ENCODE measurements around the gene CACNA1I. TPM values are rescaled to one million over a fixed set of nuclear protein-coding genes. Genes with fewer than 3 reads are reported as not detected.

CACNA1I gene
- total RNA-seq, 2 experiments from 2014 or later = 17.3 to 19.0 TPM

DNA sequence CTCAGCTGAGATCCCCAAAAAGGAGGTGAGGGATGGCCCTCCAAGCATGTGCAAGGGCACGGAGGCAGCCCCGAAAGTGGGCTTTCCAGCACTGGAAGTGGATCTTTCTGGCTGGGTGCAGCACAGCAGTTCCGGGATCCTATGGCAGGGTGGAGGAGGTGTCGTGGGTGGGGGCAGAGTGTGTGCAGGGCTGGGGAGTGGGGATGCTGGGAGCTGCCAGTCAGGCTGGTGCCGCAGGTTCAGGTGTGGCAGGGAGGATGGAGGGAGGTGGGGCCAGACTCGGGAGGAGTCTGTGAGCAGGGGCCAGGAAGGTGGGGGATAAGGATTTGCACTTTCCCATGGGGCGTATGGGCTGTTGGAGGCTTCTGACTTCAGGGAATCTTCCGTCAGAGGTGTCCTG is 60.2 kb downstream of the CACNA1I start:
- no peak for DNase-seq
- POLR2A ChIA-PET = no interaction called here
- Mint-ChIP-seq H3K27me3 (peaks cover 13% of the 10 kb centered on the region), H3K4me3 (no peak overlapping the region), H3K9me3 (no peaks in the 10 kb centered on the region), H3K27ac (no peak overlapping the region), H3K4me1 (peaks cover 19% of the 10 kb centered on the region), H3K36me3 (no peaks in the 10 kb centered on the region)
- no peak for ATAC-seq (ENCODE audit: low read depth)

DNA sequence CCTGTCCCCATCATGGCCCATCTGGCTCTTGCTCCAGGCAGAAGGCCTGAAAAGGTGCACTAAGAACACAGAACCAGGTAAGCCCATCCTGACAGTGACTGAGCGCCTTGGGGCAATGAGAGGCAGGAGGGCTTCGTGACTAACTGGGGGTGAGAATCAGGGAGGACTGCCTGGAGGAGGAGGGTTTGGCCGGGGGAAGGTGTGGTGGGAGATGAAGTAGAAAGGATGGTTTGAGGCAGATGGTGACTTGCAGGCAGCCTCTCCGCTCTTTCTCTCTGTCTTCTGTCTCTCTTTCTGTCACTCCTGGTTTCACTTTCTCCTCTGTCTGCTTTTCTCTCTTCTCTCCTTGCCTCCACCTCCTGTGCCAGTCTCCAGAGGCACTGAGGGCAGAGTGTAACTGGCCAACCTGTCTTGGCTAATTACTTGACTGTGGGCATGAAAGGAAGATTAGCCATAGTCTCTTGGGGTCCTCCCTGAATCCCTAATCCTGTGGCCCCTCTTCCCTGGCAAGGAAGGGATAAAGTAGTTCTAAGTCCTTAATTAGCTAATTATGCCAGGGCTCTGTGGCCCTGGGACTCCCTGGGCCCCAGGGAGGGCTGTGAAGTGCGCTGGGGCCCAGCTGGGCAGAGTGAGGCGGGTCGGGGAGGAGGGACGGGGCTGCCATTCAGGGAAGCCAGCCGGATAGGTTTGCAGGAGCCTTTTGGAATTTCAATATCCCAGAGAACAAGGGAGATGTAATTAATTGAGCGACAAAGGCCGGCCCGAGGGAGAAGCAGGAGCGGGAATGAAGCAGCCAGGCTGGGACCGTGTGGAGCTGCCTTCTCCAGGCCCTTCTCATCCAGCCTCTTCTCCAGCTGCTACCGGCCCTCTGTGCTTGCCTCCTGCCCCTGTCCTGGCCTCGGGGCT is 61.1 kb downstream of the CACNA1I start:
- Mint-ChIP-seq H3K27ac (no peak overlapping the region), H3K9me3 (no peaks in the 10 kb centered on the region), H3K36me3 (no peaks in the 10 kb centered on the region), H3K27me3 (peaks cover 8% of the 10 kb centered on the region), H3K4me1 (peaks cover 16% of the 10 kb centered on the region), H3K4me3 (no peak overlapping the region)
- DNase-seq (no peak), ATAC-seq (ENCODE audit: low read depth) (no peak)
- POLR2A ChIA-PET = interaction anchor here (0.5 kb wide), 1 partner anchor 518 kb away, joined by 6 read pairs; no protein-coding TSS in a partner anchor

GRCh38 chr22:39634530-39635405 is 64.2 kb downstream of the CACNA1I start:
- no peak for DNase-seq
- no peak for ATAC-seq (ENCODE audit: low read depth)
- no peak overlapping the region for H3K27ac Mint-ChIP-seq
- peaks cover 7% of the 10 kb centered on the region for H3K27me3 Mint-ChIP-seq
- H3K9me3 Mint-ChIP-seq = peaks cover 2% of the 10 kb centered on the region
- no peak overlapping the region for H3K4me3 Mint-ChIP-seq
- H3K4me1 Mint-ChIP-seq = peaks cover 10% of the 10 kb centered on the region
- no peaks in the 10 kb centered on the region for H3K36me3 Mint-ChIP-seq
- POLR2A ChIA-PET = no interaction called here

GRCh38 chr22:39635719-39636118 is 65.2 kb downstream of the CACNA1I start:
- H3K27ac Mint-ChIP-seq = no peak overlapping the region
- H3K27me3 Mint-ChIP-seq = peaks cover 14% of the 10 kb centered on the region

DNA sequence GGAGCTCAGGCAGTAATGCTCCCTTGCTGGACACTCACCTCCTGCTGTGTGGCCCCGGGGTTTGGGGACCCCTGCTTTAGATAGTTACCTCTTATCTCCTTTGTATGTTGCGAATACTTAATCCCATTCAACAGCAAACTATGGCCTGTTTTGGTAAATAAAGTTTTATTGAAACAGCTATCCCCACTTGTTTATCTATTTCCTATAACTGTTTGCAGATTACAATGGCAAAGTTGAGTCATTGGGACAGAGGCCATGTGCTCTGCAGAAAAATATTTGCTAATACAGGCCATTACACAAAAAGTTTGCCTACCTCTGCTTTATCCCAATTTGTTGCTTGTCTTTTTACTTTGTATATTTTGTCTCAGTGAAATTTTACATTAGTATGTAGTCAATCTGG is 68.4 kb downstream of the CACNA1I start:
- DNase-seq = no peak
- Mint-ChIP-seq H3K9me3 (peaks cover 4% of the 10 kb centered on the region), H3K4me3 (no peak overlapping the region), H3K27ac (no peak overlapping the region), H3K36me3 (no peaks in the 10 kb centered on the region), H3K4me1 (peaks cover 4% of the 10 kb centered on the region), H3K27me3 (peaks cover 15% of the 10 kb centered on the region)
- ATAC-seq (ENCODE audit: low read depth) = no peak
- POLR2A ChIA-PET = no interaction called here

More at GRCh38 chr22:39635719-39636118, 65.2 kb downstream of the CACNA1I start:
- no peak overlapping the region for H3K4me3 Mint-ChIP-seq
- H3K36me3 Mint-ChIP-seq = no peaks in the 10 kb centered on the region
- ATAC-seq (ENCODE audit: low read depth) (no peak), DNase-seq (no peak)
- peaks cover 4% of the 10 kb centered on the region for H3K9me3 Mint-ChIP-seq
- H3K4me1 Mint-ChIP-seq = peaks cover 10% of the 10 kb centered on the region
- POLR2A ChIA-PET = no interaction called here

GRCh38 chr22:39641660-39642310 is 71.2 kb downstream of the CACNA1I start:
- H3K36me3 Mint-ChIP-seq = no peaks in the 10 kb centered on the region
- H3K4me3 Mint-ChIP-seq = no peak overlapping the region
- no peaks in the 10 kb centered on the region for H3K4me1 Mint-ChIP-seq
- peaks cover 15% of the 10 kb centered on the region for H3K27me3 Mint-ChIP-seq
- no peak for DNase-seq
- H3K9me3 Mint-ChIP-seq = peaks cover 4% of the 10 kb centered on the region
- no peak overlapping the region for H3K27ac Mint-ChIP-seq
- POLR2A ChIA-PET = interaction anchor here (0.6 kb wide), 1 partner anchor 9 kb away, joined by 4 read pairs; no protein-coding TSS in a partner anchor
- no peak for ATAC-seq (ENCODE audit: low read depth)

- H3K9me3 Mint-ChIP-seq = peaks cover 4% of the 10 kb centered on the region
- no peak for DNase-seq
- no peak for ATAC-seq (ENCODE audit: low read depth)
- no peak overlapping the region for H3K27ac Mint-ChIP-seq
- POLR2A ChIA-PET = no interaction called here
- H3K27me3 Mint-ChIP-seq = peaks cover 14% of the 10 kb centered on the region
- no peaks in the 10 kb centered on the region for H3K36me3 Mint-ChIP-seq
- no peak overlapping the region for H3K4me3 Mint-ChIP-seq
- H3K4me1 Mint-ChIP-seq = no peaks in the 10 kb centered on the region
These were observed 72.9 kb downstream of the CACNA1I start for GRCh38 chr22:39643311-39644083.

DNA sequence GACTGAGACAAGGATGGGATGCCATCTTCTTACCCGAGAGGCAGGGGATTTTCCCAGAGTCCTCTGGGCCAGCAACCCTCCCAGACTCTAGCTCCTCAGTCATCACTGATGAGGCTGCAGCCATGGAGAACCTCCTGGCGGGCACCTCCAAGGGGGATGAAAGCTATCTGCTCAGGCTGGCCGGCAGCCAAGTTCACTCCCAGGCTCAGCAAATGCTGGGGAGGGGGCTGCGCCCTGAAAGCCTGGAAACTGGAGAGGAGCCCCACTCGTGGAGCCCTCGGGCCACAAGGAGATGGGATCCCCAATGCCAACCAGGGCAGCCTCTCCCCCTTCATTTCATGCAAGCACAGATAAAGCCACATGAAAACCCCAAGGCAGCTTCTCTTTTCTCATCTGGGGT is 75.0 kb downstream of the CACNA1I start:
- DNase-seq = no peak
- H3K27me3 Mint-ChIP-seq = peaks cover 3% of the 10 kb centered on the region
- H3K4me3 Mint-ChIP-seq = no peak overlapping the region
- H3K9me3 Mint-ChIP-seq = no peaks in the 10 kb centered on the region
- POLR2A ChIA-PET = no interaction called here
- ATAC-seq (ENCODE audit: low read depth) = no peak
- no peaks in the 10 kb centered on the region for H3K36me3 Mint-ChIP-seq
- no peaks in the 10 kb centered on the region for H3K4me1 Mint-ChIP-seq
- no peak overlapping the region for H3K27ac Mint-ChIP-seq

GRCh38 chr22:39646398-39647063 is 76.0 kb downstream of the CACNA1I start:
- POLR2A ChIA-PET = no interaction called here
- ATAC-seq (ENCODE audit: low read depth) (no peak), DNase-seq (no peak)
- Mint-ChIP-seq H3K4me1 (no peaks in the 10 kb centered on the region), H3K4me3 (no peak overlapping the region), H3K36me3 (no peaks in the 10 kb centered on the region), H3K27me3 (no peaks in the 10 kb centered on the region), H3K27ac (no peak overlapping the region), H3K9me3 (no peaks in the 10 kb centered on the region)

DNA sequence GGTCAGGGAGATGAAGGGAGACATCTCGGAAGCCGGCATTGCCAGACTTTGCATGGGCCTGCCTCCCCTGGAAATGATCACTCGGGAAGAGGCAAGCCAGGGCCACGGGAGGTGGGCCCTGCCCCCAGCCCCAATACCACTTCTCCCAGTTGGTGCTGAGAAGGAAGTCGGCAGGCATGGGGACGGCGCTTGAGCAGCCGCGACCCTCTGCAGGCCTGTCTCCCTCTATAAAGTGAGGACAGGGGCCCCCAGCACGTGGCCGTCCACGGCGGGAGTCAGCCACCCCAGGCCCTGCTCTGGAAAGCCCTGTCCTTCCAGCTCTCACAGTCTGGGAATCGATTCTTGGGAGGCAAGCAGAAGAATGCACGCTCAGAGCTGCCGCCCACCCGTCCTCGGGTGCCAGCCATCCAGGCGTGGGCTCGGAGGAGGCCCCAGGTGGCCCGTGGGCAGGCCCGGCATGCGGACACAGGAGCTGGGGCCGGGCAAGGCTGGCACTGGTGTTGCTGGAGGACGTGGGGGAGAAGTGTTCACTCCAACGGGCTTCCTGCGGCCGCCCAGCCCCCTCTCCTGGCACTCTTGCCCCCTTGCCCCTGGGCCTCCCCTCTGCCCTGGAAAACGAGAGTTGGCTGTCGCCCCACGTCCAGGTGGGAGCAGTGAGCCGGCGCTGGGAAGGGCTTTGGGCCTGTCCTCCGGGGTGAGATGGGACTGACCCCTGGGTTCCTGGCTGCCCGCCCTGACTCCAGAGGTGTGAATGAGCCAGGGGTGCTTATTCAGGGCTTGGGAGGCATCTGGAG is 77.5 kb downstream of the CACNA1I start:
- Mint-ChIP-seq H3K9me3 (no peaks in the 10 kb centered on the region), H3K27me3 (no peaks in the 10 kb centered on the region), H3K27ac (no peak overlapping the region), H3K4me3 (no peak overlapping the region), H3K4me1 (no peaks in the 10 kb centered on the region), H3K36me3 (no peaks in the 10 kb centered on the region)
- POLR2A ChIA-PET = no interaction called here
- DNase-seq (no peak), ATAC-seq (ENCODE audit: low read depth) (no peak)

DNA sequence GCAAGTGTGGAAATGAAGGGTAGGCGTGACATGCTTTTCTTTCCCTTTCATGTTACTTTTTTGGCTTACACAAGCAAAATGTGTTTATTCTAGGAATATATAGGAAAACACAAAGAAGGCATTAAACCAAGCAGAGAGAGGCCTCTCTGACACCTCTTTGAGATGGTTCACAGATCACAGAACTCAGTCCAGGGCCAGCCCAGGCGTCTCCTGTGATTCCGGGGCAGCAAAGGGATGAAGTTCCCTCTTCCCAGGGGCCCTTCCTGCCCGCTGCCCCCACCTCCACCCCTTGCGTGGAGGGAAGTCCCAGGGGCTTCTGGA is 78.0 kb downstream of the CACNA1I start:
- ATAC-seq (ENCODE audit: low read depth) (no peak), DNase-seq (no peak)
- Mint-ChIP-seq H3K4me3 (no peak overlapping the region), H3K27me3 (no peaks in the 10 kb centered on the region), H3K36me3 (no peaks in the 10 kb centered on the region), H3K9me3 (no peaks in the 10 kb centered on the region), H3K27ac (no peak overlapping the region), H3K4me1 (no peaks in the 10 kb centered on the region)
- POLR2A ChIA-PET = no interaction called here

DNA sequence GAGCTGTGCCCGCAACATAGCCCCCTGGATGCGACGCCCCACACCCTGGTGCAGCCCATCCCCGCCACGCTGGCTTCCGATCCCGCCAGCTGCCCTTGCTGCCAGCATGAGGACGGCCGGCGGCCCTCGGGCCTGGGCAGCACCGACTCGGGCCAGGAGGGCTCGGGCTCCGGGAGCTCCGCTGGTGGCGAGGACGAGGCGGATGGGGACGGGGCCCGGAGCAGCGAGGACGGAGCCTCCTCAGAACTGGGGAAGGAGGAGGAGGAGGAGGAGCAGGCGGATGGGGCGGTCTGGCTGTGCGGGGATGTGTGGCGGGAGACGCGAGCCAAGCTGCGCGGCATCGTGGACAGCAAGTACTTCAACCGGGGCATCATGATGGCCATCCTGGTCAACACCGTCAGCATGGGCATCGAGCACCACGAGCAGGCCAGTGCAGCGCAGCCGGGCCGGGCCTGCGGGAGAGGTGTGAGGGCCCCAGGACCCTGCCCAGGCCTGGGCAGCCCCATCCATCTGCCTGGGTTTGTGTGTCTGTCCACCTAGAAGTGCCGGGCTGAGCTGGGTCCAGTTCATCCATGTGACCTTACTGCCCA is 79.0 kb downstream of the CACNA1I start:
- H3K27me3 Mint-ChIP-seq = no peaks in the 10 kb centered on the region
- DNase-seq (no peak), ATAC-seq (ENCODE audit: low read depth) (no peak)
- H3K36me3 Mint-ChIP-seq = no peaks in the 10 kb centered on the region
- H3K9me3 Mint-ChIP-seq = no peaks in the 10 kb centered on the region
- H3K4me3 Mint-ChIP-seq = no peak overlapping the region
- H3K4me1 Mint-ChIP-seq = no peaks in the 10 kb centered on the region
- H3K27ac Mint-ChIP-seq = no peak overlapping the region
- POLR2A ChIA-PET = no interaction called here
